HL-60 (cell line): ENCODE data around the gene HSPB1.

Source experiments
- POLR2AphosphoS5 ChIP-seq: IDR thresholded peaks from 2 replicates; pipeline ENCODE4 v1.6.1; 2012; ENCODE audit warnings: low read depth
- SPI1 ChIP-seq: IDR thresholded peaks from 2 replicates; pipeline ENCODE4 v1.6.1; 2012; ENCODE audit warnings: low read depth, mild to moderate bottlenecking, borderline replicate concordance
- TF ChIP-seq, protein P1 (sequence below): IDR thresholded peaks from 2 replicates; pipeline ENCODE4 v1.6.1; 2012; ENCODE audit warnings: low read depth; ENCODE audit not compliant: insufficient replicate concordance
- TF ChIP-seq, protein P2 (sequence below): IDR thresholded peaks from one replicate; pipeline ENCODE4 v1.5.1; 2011; ENCODE audit warnings: low read length, control low read depth, inconsistent platforms; ENCODE audit not compliant: insufficient read depth

GRCh38 chr7:76273503-76273902 lies 29.0 kb upstream of the HSPB1 start:
- TF ChIP-seq, protein P1, sequence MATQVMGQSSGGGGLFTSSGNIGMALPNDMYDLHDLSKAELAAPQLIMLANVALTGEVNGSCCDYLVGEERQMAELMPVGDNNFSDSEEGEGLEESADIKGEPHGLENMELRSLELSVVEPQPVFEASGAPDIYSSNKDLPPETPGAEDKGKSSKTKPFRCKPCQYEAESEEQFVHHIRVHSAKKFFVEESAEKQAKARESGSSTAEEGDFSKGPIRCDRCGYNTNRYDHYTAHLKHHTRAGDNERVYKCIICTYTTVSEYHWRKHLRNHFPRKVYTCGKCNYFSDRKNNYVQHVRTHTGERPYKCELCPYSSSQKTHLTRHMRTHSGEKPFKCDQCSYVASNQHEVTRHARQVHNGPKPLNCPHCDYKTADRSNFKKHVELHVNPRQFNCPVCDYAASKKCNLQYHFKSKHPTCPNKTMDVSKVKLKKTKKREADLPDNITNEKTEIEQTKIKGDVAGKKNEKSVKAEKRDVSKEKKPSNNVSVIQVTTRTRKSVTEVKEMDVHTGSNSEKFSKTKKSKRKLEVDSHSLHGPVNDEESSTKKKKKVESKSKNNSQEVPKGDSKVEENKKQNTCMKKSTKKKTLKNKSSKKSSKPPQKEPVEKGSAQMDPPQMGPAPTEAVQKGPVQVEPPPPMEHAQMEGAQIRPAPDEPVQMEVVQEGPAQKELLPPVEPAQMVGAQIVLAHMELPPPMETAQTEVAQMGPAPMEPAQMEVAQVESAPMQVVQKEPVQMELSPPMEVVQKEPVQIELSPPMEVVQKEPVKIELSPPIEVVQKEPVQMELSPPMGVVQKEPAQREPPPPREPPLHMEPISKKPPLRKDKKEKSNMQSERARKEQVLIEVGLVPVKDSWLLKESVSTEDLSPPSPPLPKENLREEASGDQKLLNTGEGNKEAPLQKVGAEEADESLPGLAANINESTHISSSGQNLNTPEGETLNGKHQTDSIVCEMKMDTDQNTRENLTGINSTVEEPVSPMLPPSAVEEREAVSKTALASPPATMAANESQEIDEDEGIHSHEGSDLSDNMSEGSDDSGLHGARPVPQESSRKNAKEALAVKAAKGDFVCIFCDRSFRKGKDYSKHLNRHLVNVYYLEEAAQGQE: no peak
- TF ChIP-seq, protein P2, sequence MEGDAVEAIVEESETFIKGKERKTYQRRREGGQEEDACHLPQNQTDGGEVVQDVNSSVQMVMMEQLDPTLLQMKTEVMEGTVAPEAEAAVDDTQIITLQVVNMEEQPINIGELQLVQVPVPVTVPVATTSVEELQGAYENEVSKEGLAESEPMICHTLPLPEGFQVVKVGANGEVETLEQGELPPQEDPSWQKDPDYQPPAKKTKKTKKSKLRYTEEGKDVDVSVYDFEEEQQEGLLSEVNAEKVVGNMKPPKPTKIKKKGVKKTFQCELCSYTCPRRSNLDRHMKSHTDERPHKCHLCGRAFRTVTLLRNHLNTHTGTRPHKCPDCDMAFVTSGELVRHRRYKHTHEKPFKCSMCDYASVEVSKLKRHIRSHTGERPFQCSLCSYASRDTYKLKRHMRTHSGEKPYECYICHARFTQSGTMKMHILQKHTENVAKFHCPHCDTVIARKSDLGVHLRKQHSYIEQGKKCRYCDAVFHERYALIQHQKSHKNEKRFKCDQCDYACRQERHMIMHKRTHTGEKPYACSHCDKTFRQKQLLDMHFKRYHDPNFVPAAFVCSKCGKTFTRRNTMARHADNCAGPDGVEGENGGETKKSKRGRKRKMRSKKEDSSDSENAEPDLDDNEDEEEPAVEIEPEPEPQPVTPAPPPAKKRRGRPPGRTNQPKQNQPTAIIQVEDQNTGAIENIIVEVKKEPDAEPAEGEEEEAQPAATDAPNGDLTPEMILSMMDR: no peak
- TF ChIP-seq SPI1 (no peak), POLR2AphosphoS5 (no peak)
